Measurements from ENCODE around the gene FLNB.

Gene FLNB

DNA sequence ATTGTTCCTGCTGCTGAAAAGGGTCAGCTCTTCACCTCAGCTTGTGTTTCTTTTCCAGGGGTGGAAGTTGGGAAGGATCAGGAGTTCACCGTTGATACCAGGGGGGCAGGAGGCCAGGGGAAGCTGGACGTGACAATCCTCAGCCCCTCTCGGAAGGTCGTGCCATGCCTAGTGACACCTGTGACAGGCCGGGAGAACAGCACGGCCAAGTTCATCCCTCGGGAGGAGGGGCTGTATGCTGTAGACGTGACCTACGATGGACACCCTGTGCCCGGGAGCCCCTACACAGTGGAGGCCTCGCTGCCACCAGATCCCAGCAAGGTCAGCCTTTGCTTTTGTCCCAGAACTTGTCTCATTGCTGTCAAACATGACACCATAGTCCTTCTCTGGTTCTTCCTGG is 113.0 kb downstream of the FLNB start:
- TF ChIP-seq, protein P1, sequence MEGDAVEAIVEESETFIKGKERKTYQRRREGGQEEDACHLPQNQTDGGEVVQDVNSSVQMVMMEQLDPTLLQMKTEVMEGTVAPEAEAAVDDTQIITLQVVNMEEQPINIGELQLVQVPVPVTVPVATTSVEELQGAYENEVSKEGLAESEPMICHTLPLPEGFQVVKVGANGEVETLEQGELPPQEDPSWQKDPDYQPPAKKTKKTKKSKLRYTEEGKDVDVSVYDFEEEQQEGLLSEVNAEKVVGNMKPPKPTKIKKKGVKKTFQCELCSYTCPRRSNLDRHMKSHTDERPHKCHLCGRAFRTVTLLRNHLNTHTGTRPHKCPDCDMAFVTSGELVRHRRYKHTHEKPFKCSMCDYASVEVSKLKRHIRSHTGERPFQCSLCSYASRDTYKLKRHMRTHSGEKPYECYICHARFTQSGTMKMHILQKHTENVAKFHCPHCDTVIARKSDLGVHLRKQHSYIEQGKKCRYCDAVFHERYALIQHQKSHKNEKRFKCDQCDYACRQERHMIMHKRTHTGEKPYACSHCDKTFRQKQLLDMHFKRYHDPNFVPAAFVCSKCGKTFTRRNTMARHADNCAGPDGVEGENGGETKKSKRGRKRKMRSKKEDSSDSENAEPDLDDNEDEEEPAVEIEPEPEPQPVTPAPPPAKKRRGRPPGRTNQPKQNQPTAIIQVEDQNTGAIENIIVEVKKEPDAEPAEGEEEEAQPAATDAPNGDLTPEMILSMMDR (IDR thresholded peaks at IDR 0.05; ENCODE audit: insufficient read depth, low read depth, low read length, missing control alignments), result no peak
- H3K4me3 ChIP-seq (ENCODE audit: low read depth, low read length), result no peak overlapping the region
- no peak for DNase-seq (ENCODE audit: low read depth)

DNA sequence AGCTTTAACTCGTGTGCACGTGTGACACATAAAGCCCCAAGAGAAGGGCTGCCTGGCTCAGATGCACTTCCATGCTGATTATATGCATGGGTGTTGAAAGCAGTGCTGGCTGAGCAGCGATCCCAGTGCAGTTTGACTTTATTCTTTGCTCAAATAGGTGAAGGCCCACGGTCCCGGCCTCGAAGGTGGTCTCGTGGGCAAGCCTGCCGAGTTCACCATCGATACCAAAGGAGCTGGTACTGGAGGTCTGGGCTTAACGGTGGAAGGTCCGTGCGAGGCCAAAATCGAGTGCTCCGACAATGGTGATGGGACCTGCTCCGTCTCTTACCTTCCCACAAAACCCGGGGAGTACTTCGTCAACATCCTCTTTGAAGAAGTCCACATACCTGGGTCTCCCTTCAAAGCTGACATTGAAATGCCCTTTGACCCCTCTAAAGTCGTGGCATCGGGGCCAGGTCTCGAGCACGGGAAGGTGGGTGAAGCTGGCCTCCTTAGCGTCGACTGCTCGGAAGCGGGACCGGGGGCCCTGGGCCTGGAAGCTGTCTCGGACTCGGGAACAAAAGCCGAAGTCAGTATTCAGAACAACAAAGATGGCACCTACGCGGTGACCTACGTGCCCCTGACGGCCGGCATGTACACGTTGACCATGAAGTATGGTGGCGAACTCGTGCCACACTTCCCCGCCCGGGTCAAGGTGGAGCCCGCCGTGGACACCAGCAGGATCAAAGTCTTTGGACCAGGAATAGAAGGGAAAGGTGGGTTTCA is 114.9 kb downstream of the FLNB start:
- TF ChIP-seq, protein P1 (IDR thresholded peaks at IDR 0.05; ENCODE audit: insufficient read depth, low read depth, low read length, missing control alignments), result no peak

DNA sequence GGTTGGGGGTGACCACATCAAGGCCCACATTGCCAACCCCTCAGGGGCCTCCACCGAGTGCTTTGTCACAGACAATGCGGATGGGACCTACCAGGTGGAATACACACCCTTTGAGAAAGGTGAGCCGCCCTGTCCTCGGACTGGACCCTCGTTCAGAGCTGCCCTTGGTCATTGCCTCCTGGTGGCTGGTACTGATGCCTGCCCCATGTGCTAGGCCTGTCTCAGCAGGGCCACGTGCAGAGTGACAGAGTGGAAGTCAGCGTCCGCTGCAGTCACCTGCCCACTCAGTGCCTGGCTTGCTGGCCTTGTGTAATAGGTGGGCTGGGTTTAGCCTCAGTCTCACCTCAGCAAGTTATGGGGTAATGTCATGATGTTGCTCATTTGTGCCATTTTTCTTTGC is 116.2 kb downstream of the FLNB start:
- TF ChIP-seq, protein P1 (IDR thresholded peaks at IDR 0.05; ENCODE audit: insufficient read depth, low read depth, low read length, missing control alignments), result no peak
- no peak overlapping the region for H3K4me3 ChIP-seq (ENCODE audit: low read depth, low read length)
- DNase-seq (ENCODE audit: low read depth), result no peak

More for the DNA sequence above, 114.9 kb downstream of the FLNB start:
- no peak overlapping the region for H3K4me3 ChIP-seq (ENCODE audit: low read depth, low read length)
- no peak for DNase-seq (ENCODE audit: low read depth)

DNA sequence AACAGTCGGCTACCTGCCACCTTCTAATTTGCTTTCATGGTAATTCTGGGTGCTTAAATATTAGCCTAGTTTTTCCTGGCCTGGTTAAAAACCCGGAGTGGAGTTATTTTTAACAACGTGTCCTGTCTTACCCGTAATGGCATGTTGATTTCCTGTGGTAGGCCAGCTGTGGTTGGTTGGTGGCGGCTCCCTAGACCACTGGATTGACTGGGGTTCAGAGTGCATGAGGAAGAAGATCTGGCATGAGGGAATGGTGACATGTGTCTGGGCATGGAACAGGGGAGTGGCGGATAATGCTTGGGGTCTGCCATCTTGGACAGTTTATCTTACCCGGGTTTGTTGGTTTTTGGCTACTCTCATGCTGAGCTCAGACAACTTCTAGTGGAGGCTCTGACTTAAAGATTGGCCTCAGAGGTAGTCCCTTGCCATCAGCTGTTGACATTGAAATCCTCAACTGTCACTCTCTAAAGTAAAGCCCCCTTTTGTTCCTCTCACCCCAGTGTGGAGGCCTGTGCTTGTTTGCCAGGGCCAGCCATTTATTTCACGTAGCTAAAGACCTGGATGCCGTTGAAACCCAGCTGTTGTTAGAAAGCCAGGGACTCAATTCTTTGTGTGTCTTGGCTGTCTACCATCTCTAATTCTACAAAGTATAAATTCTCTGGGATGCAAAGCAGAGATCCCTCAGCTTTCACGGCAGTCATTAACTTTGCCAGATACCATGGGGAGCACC is 121.0 kb downstream of the FLNB start:
- TF ChIP-seq, protein P1 (IDR thresholded peaks at IDR 0.05; ENCODE audit: insufficient read depth, low read depth, low read length, missing control alignments), result no peak
- no peak for DNase-seq (ENCODE audit: low read depth)
- no peak overlapping the region for H3K4me3 ChIP-seq (ENCODE audit: low read depth, low read length)

DNA sequence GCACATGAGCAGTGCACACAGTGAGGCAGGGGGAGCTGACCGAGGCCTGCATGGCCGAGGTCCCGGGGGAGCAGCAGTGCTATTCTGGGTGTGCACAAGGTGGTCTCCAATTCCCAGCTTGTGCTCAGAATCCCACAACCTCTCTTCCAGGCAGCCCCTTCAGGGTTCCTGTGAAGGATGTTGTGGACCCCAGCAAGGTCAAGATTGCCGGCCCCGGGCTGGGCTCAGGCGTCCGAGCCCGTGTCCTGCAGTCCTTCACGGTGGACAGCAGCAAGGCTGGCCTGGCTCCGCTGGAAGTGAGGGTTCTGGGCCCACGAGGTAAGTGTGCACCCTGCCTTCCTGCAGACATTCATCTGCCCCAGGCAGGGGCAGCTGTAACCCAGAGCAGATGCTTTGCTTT is 122.4 kb downstream of the FLNB start:
- no peak for DNase-seq (ENCODE audit: low read depth)
- H3K4me3 ChIP-seq (ENCODE audit: low read depth, low read length), result no peak overlapping the region
- TF ChIP-seq, protein P1 (IDR thresholded peaks at IDR 0.05; ENCODE audit: insufficient read depth, low read depth, low read length, missing control alignments), result no peak

DNA sequence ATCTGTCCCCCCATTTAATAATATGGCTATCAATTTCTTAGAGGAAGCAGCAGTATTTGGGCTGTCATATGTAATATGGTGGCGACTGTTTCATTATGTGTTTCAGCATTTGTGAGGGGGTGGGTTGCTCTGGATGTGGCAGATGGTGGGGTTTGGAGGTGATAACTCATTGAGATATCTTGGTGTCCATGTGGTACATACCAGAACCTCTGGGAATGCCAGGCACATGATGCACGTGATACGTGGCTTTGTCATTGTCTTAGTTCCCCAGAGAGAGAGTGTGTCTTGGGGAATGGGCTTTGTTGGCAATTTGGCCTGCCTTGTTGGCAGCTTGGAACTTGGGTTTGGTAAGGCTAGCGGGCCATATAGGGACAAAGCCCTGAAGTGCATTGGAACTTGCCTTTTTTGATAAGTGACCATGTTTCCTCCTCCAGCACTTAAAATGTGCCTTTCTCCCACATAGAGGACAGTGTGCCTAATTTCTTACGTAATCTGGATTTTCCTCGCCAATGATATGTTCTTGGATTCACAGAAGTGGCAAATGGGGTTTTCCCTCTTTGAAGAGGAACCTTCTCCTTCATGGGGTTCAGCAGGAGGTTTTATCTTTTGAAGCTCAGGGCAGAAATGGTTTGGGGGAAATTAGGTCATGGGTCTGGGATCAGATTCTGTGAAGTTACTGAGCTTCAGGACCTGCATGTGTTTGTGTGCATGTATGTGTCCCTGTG is 123.0 kb downstream of the FLNB start:
- no peak overlapping the region for H3K4me3 ChIP-seq (ENCODE audit: low read depth, low read length)
- no peak for DNase-seq (ENCODE audit: low read depth)
- TF ChIP-seq, protein P1 (IDR thresholded peaks at IDR 0.05; ENCODE audit: insufficient read depth, low read depth, low read length, missing control alignments), result no peak
